ENCODE results near the gene MAP7D1.

MAP7D1 gene

GRCh38 chr1:36128126-36128904 lies 27.6 kb upstream of the MAP7D1 start:
- no peak for DNase-seq

GRCh38 chr1:36128905-36129206 lies 27.1 kb upstream of the MAP7D1 start:
- DNase-seq = no peak

- no peak for DNase-seq
Measured at GRCh38 chr1:36132029-36132428, 23.9 kb upstream of the MAP7D1 start.

GRCh38 chr1:36133484-36133883 lies 22.5 kb upstream of the MAP7D1 start:
- DNase-seq = no peak

- DNase-seq = no peak
Measured at GRCh38 chr1:36134031-36134430, 21.9 kb upstream of the MAP7D1 start.

GRCh38 chr1:36134505-36135329 lies 21.2 kb upstream of the MAP7D1 start:
- DNase-seq = peak; percentile 32 to 53

GRCh38 chr1:36135330-36135667 lies 20.7 kb upstream of the MAP7D1 start:
- no peak for DNase-seq

- no peak for DNase-seq
Measured at GRCh38 chr1:36135796-36136195, 20.2 kb upstream of the MAP7D1 start.

- DNase-seq = no peak
Measured at GRCh38 chr1:36136535-36136934, 19.4 kb upstream of the MAP7D1 start.

GRCh38 chr1:36137226-36137625 lies 18.7 kb upstream of the MAP7D1 start:
- no peak for DNase-seq

GRCh38 chr1:36137776-36138175 lies 18.2 kb upstream of the MAP7D1 start:
- DNase-seq = no peak

- no peak for DNase-seq
Measured at GRCh38 chr1:36139521-36139920, 16.4 kb upstream of the MAP7D1 start.

- DNase-seq = no peak
Measured at GRCh38 chr1:36142121-36142520, 13.8 kb upstream of the MAP7D1 start.

GRCh38 chr1:36143424-36143823 lies 12.5 kb upstream of the MAP7D1 start:
- no peak for DNase-seq

GRCh38 chr1:36144413-36144812 lies 11.5 kb upstream of the MAP7D1 start:
- DNase-seq = no peak

GRCh38 chr1:36148821-36149236 lies 7.1 kb upstream of the MAP7D1 start:
- DNase-seq = no peak

GRCh38 chr1:36149237-36149972 lies 6.6 kb upstream of the MAP7D1 start, which contains the start of gene TRAPPC3:
Gene TRAPPC3, minus strand, starts transcription at chr1:36149486. Its CDS starts 108 bp downstream, at chr1:36149378.
- peak; percentile 100 for DNase-seq

GRCh38 chr1:36149973-36150295 lies 6.0 kb upstream of the MAP7D1 start:
- peak in 1 of 2 donors; percentile 36 for DNase-seq

GRCh38 chr1:36150296-36151133 lies 5.4 kb upstream of the MAP7D1 start:
- DNase-seq = peak; percentile 74 to 76

- no peak for DNase-seq
Measured at GRCh38 chr1:36151134-36151844, 4.7 kb upstream of the MAP7D1 start.

GRCh38 chr1:36151845-36152203 lies 4.1 kb upstream of the MAP7D1 start:
- DNase-seq = peak; percentile 55 to 57

- no peak for DNase-seq
Measured at GRCh38 chr1:36153476-36153875, 2.5 kb upstream of the MAP7D1 start.
